Coronary artery (tissue), 2 donors: ENCODE measurements around the gene KRI1.
"Not testable (repeated sequence)": the region's sequence is repeated elsewhere in the genome, so short reads cannot be mapped to it uniquely, and the experiment has no call there.

Source experiments
- DNase-seq: peaks from one replicate; pipeline ENCODE4 v3.0.0-alpha.2; 2017; ENCODE audit warnings: low spot score
- H3K27ac ChIP-seq, 2 donors: fragments of 200-600 bp; sonication (generic); one replicate each; pipeline ENCODE4 v1.5.1; 2016 to 2019
- H3K4me3 ChIP-seq: fragments of 200-600 bp; sonication (generic); 2 replicates; pipeline ENCODE4 v1.5.1; 2016; ENCODE audit warnings: mild to moderate bottlenecking, moderate library complexity
- TF ChIP-seq, protein P1 (sequence below): fragments of 200-600 bp; sonication (generic); IDR thresholded peaks from one replicate; pipeline ENCODE4 v1.5.1; 2019; ENCODE audit warnings: antibody characterized with exemption

The KRI1 gene

GRCh38 chr19:10554760-10555609, 10.8 kb downstream of the KRI1 start:
- TF ChIP-seq, protein P1, sequence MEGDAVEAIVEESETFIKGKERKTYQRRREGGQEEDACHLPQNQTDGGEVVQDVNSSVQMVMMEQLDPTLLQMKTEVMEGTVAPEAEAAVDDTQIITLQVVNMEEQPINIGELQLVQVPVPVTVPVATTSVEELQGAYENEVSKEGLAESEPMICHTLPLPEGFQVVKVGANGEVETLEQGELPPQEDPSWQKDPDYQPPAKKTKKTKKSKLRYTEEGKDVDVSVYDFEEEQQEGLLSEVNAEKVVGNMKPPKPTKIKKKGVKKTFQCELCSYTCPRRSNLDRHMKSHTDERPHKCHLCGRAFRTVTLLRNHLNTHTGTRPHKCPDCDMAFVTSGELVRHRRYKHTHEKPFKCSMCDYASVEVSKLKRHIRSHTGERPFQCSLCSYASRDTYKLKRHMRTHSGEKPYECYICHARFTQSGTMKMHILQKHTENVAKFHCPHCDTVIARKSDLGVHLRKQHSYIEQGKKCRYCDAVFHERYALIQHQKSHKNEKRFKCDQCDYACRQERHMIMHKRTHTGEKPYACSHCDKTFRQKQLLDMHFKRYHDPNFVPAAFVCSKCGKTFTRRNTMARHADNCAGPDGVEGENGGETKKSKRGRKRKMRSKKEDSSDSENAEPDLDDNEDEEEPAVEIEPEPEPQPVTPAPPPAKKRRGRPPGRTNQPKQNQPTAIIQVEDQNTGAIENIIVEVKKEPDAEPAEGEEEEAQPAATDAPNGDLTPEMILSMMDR, result no peak
- no peak for DNase-seq

GRCh38 chr19:10553943-10554381, 11.8 kb downstream of the KRI1 start:
- no peak overlapping the region for H3K4me3 ChIP-seq
- TF ChIP-seq, protein P1, result no peak
- no peak overlapping the region for H3K27ac ChIP-seq

More at GRCh38 chr19:10554760-10555609, 10.8 kb downstream of the KRI1 start:
- Histone ChIP-seq H3K4me3 (no peak overlapping the region), H3K27ac (no peak overlapping the region)

GRCh38 chr19:10553087-10553667, 12.6 kb downstream of the KRI1 start:
- no peak for DNase-seq
- Histone ChIP-seq H3K4me3 (no peak overlapping the region), H3K27ac (no peak overlapping the region)
- TF ChIP-seq, protein P1, result no peak

More at GRCh38 chr19:10553943-10554381, 11.8 kb downstream of the KRI1 start:
- DNase-seq, result no peak

- TF ChIP-seq, protein P1, result no peak
- Histone ChIP-seq H3K4me3 (no peak overlapping the region), H3K27ac (no peak overlapping the region)
- DNase-seq, result no peak
These were observed 13.2 kb downstream of the KRI1 start for GRCh38 chr19:10552510-10553053.

DNA sequence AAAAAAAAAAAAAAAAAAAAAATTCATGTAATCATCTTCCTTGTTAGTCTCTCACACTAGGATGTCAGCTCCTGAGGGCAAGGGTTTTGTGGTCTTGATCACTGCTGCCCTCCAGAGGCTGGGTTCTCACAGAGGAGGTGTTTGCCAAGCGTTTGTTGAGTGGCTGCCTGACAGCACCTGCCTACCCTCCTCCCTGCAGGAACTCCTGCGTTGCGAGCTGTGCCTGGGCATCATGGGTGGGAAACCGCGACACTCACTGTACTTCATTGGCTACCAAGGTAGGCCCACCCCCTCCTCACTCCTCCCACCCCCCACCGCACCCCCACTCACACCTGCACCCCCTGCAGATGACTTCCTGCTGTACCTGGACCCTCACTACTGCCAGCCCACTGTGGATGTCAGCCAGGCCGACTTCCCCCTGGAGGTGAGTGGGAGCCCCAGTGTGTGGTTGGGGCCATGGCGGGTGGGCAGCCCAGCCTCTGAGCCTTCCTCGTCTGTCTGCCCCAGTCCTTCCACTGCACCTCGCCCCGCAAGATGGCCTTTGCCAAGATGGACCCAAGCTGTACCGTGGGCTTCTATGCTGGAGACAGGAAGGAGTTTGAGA, 14.0 kb downstream of the KRI1 start:
- no peak for DNase-seq
- Histone ChIP-seq H3K4me3 (no peak overlapping the region), H3K27ac (no peak overlapping the region)
- TF ChIP-seq, protein P1, result no peak

DNA sequence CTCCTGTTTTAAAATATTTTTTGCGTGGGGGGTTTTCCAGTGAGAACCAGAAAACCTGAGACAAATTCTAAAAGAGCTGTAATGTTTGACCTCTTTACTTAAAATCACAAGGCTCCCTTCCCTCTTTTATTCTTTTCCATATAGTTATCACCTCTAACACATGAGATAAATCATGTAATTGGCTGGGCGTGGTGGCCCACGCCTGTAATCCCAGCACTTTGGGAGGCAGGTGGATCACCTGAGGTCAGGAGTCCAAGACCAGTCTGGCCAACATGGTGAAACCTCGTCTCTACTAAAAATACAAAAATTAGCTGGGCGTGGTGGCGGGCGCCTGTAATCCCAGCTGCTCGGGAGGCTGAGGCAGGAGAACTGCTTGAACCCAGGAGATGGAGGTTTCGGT, 14.8 kb downstream of the KRI1 start:
- DNase-seq, H3K27ac ChIP-seq, H3K4me3 ChIP-seq: not testable (repeated sequence)

DNA sequence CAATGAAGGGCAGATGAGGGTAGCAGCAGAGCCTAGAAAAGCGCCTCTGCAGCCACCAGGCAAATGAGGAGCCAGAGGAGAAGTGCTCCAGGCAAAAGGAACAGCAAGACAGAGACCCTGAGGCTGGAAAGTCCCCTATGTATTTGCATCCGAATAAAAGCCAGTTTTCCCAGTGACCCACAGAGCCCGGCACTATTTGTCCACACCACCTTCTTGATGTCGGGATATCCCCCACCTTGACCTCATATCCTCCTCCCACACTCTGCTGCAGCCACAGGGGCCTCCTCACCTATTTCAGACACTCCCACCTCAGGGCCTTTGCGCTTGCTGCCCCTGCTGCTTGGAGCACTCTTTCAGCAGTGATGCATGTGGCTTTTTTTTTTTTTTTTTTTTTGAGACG, 15.5 kb downstream of the KRI1 start:
- H3K4me3 ChIP-seq, result no peak overlapping the region
- no peak for DNase-seq
- TF ChIP-seq, protein P1, result no peak
- H3K27ac ChIP-seq, result no peak overlapping the region
